SK-N-SH (cell line): ENCODE results near the gene ARFGEF2. TPM values are rescaled to one million over a fixed set of nuclear protein-coding genes. Genes with fewer than 3 reads are reported as not detected.

Experiments used
- CTCF ChIA-PET: fragments of 300-600, 350-600 bp; formaldehyde crosslinking; extraction: SDS; loops from one replicate; lab custom pipeline; 2021; lab: Yijun Ruan, JAX
- POLR2A ChIA-PET: fragments of 350-600 bp; sonication (Branson Sonifier 250); formaldehyde crosslinking; extraction: SDS; loops from one replicate; lab custom pipeline; 2020; ENCODE audit warnings: antibody characterized with exemption, inconsistent platforms; lab: Yijun Ruan, JAX
- DNase-seq: peaks from one replicate; pipeline ENCODE4 v3.0.0; 2012
- H2AFZ ChIP-seq: fragments of 200-600 bp; sonication (generic); 2 replicates; pipeline ENCODE4 v1.8.1; 2016; ENCODE audit warnings: antibody characterized with exemption, mild to moderate bottlenecking, low read depth
- H3F3A ChIP-seq: fragments of 200-600 bp; sonication (generic); replicated peaks from 2 replicates; pipeline ENCODE3; 2016; ENCODE audit warnings: antibody characterized with exemption, mild to moderate bottlenecking; ENCODE audit not compliant: insufficient read depth
- H3K27ac ChIP-seq, 2 experiments: fragments of 200-500 bp in 1 of 2; fragments of 200-600 bp in 1 of 2; sonication (Bioruptor generic) in 1 of 2; sonication (generic), shearing (Covaris generic) in 1 of 2; 2 replicates each; pipeline versions ENCODE4 v1.5.1 to v1.6.1; 2014 to 2016; ENCODE audit warnings: low read depth in 2 of 2, inconsistent platforms in 1 of 2, low read length in 1 of 2, mild to moderate bottlenecking in 1 of 2, mixed read lengths in 1 of 2
- H3K27me3 ChIP-seq: fragments of 200-600 bp; sonication (generic), shearing (Covaris generic); 2 replicates; pipeline ENCODE4 v1.6.1; 2016; ENCODE audit warnings: mixed run types; ENCODE audit not compliant: insufficient read depth
- H3K36me3 ChIP-seq, 2 experiments: fragments of 200-500 bp in 1 of 2; fragments of 200-600 bp in 1 of 2; sonication (Bioruptor generic) in 1 of 2; sonication (generic) in 1 of 2; replicated peaks in 1 of 2; 2 replicates each; pipeline versions ENCODE3 to v1.5.1; 2014 to 2016; ENCODE audit warnings: low read length in 1 of 2, mild to moderate bottlenecking in 1 of 2; ENCODE audit not compliant: insufficient read depth in 2 of 2, control insufficient read depth in 1 of 2
- H3K4me1 ChIP-seq, 2 experiments: fragments of 200-500 bp in 1 of 2; fragments of 200-600 bp in 1 of 2; sonication (Bioruptor generic) in 1 of 2; sonication (generic), shearing (Covaris generic) in 1 of 2; 2 replicates each; pipeline versions ENCODE4 v1.5.1 to v1.6.1; 2014 to 2016; ENCODE audit warnings: low read depth in 1 of 2, low read length in 1 of 2, mixed run types in 1 of 2; ENCODE audit not compliant: insufficient read depth in 2 of 2, control insufficient read depth in 1 of 2
- H3K4me2 ChIP-seq: fragments of 200-600 bp; sonication (generic), shearing (Covaris generic); 2 replicates; pipeline ENCODE4 v1.6.1; 2017; ENCODE audit warnings: mixed run types
- H3K4me3 ChIP-seq, 2 experiments: fragments of 200-500 bp in 1 of 2; fragments of 200-600 bp in 1 of 2; sonication (Bioruptor generic) in 1 of 2; sonication (generic), shearing (Covaris generic) in 1 of 2; 2 replicates each; pipeline versions ENCODE4 v1.5.1 to v1.8.1; 2014 to 2016; ENCODE audit warnings: low read depth in 2 of 2, inconsistent platforms in 1 of 2, low read length in 1 of 2, mild to moderate bottlenecking in 1 of 2, mixed read lengths in 1 of 2, moderate library complexity in 1 of 2
- H3K79me2 ChIP-seq: fragments of 200-600 bp; sonication (generic); 2 replicates; pipeline ENCODE4 v1.8.1; 2017; ENCODE audit warnings: mild to moderate bottlenecking; ENCODE audit not compliant: insufficient read depth
- H3K9ac ChIP-seq: fragments of 200-600 bp; sonication (generic); 2 replicates; pipeline ENCODE4 v1.6.1; 2017; ENCODE audit warnings: mixed run types
- H3K9me2 ChIP-seq: fragments of 200-600 bp; sonication (generic); 2 replicates; pipeline ENCODE4 v1.6.1; 2017; ENCODE audit warnings: mixed run types
- H3K9me3 ChIP-seq: fragments of 200-600 bp; sonication (generic); 2 replicates; pipeline ENCODE4 v1.6.1; 2017; ENCODE audit warnings: mixed run types, mild to moderate bottlenecking, moderate library complexity
- H4K20me1 ChIP-seq: fragments of 200-600 bp; sonication (generic); 2 replicates; pipeline ENCODE4 v1.6.1; 2017; ENCODE audit warnings: mild to moderate bottlenecking, mixed run types; ENCODE audit not compliant: insufficient read depth
- ELF1 ChIP-seq: IDR thresholded peaks from 2 replicates; pipeline ENCODE4 v1.4.0; 2012
- EP300 ChIP-seq, 2 experiments: IDR thresholded peaks; 2 replicates each; pipeline versions ENCODE4 v1.4.0 to v1.6.1; 2012; ENCODE audit warnings: borderline replicate concordance in 1 of 2, low read depth in 1 of 2, low read length in 1 of 2
- GABPA ChIP-seq: IDR thresholded peaks from 2 replicates; pipeline ENCODE4 v1.4.0; 2012; ENCODE audit warnings: low read depth, mild to moderate bottlenecking
- NFIC ChIP-seq: IDR thresholded peaks from 2 replicates; pipeline ENCODE4 v1.4.0; 2012; ENCODE audit warnings: borderline replicate concordance
- POLR2AphosphoS5 ChIP-seq: IDR thresholded peaks from 2 replicates; pipeline ENCODE4 v1.6.1; 2012; ENCODE audit warnings: low read depth, low read length
- RAD21 ChIP-seq: IDR thresholded peaks from 2 replicates; pipeline ENCODE4 v1.6.1; 2012; ENCODE audit warnings: mild to moderate bottlenecking, low read length
- RCOR1 ChIP-seq: fragments of 150-350 bp; IDR thresholded peaks from 2 replicates; pipeline ENCODE4 v1.6.1; 2017; ENCODE audit warnings: antibody characterized with exemption, low read length
- RFX5 ChIP-seq: IDR thresholded peaks from 2 replicates; pipeline ENCODE4 v1.6.1; 2012; ENCODE audit warnings: mild to moderate bottlenecking, improper control_type of control experiment, low read length
- RXRA ChIP-seq: IDR thresholded peaks from 2 replicates; pipeline ENCODE4 v1.4.0; 2012; ENCODE audit warnings: low read depth, mild to moderate bottlenecking, borderline replicate concordance
- SIN3A ChIP-seq: IDR thresholded peaks from 2 replicates; pipeline ENCODE4 v1.6.1; 2012; ENCODE audit warnings: low read depth, mild to moderate bottlenecking, low read length, moderate library complexity, borderline replicate concordance
- TEAD4 ChIP-seq: IDR thresholded peaks from 2 replicates; pipeline ENCODE4 v1.4.0; 2012; ENCODE audit warnings: mild to moderate bottlenecking, borderline replicate concordance; ENCODE audit not compliant: insufficient read depth
- YY1 ChIP-seq: IDR thresholded peaks from 2 replicates; pipeline ENCODE4 v1.4.0; 2012; ENCODE audit warnings: low read depth, mild to moderate bottlenecking
- WGBS: methylation state at CpG from one replicate; pipeline ENCODE4 v1.1.6; 2017; ENCODE audit warnings: low lambda C conversion rate; 5-methylcytosine and 5-hydroxymethylcytosine counted together
- polyA plus RNA-seq, 3 experiments: library from polyadenylated mRNA; depleted of rRNA; stranded (reverse); fragments of >200 nt; gene quantifications; 2 replicates each; pipeline ENCODE4 v1.2.3, GENCODE V29; 2012
- TF ChIP-seq, protein P1 (sequence below): fragments of 150-350 bp; IDR thresholded peaks from 2 replicates; pipeline ENCODE4 v1.6.1; 2016; ENCODE audit warnings: mild to moderate bottlenecking, low read depth, low read length
- TF ChIP-seq, protein P2 (sequence below): fragments of 200-600 bp; sonication (generic); IDR thresholded peaks from 2 replicates; pipeline ENCODE4 v1.6.1; 2017; ENCODE audit warnings: antibody characterized with exemption, mild to moderate bottlenecking, moderate library complexity
- TF ChIP-seq, protein P3 (sequence below): IDR thresholded peaks from 2 replicates; pipeline ENCODE4 v1.4.0; 2012; ENCODE audit warnings: low read depth, borderline replicate concordance
- TF ChIP-seq, protein P4 (sequence below): IDR thresholded peaks from 2 replicates; pipeline ENCODE4; 2012
- TF ChIP-seq, protein P5 (sequence below): fragments of 150-350 bp; IDR thresholded peaks from 2 replicates; pipeline ENCODE4 v1.6.1; 2017; ENCODE audit warnings: antibody characterized with exemption, low read length, low read depth, borderline replicate concordance

Gene ARFGEF2
- polyA plus RNA-seq, 1 of the 3 experiments (the other 2 are of a cell fraction), result 6.1 TPM

DNA sequence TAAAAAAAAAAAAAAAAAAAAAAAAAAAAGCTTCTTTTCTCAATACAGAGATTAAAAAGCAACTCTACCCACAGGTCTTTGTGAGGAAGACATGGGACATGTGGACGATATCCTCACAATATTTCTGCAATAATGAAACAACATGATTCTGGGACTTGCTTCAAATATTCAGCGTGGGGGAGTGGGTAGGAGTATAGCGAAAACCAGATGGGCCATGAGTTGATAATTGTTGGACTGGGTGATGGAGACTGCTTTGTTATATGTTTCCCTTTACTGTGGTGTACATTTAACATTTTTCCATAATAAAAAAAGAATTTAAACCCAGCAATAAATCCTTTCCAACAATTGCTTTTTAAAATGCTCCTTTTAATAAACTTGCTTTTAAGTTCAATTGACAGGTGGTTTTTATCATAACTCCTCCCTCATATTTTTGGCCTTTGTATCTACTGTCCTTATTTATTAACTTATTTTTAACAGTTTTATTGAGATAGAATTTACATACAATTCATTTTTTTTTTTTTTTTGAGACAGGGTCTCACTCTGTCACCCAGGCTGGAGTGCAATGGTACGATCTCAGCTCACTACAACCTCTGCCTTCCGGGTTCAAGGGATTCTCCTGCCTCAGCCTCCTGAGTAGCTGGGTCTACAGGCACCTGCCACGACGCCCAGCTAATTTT is 40.4 kb upstream of the ARFGEF2 start (continued):
- TF ChIP-seq, protein P1, sequence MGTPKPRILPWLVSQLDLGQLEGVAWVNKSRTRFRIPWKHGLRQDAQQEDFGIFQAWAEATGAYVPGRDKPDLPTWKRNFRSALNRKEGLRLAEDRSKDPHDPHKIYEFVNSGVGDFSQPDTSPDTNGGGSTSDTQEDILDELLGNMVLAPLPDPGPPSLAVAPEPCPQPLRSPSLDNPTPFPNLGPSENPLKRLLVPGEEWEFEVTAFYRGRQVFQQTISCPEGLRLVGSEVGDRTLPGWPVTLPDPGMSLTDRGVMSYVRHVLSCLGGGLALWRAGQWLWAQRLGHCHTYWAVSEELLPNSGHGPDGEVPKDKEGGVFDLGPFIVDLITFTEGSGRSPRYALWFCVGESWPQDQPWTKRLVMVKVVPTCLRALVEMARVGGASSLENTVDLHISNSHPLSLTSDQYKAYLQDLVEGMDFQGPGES, result no peak
- no peak for TF ChIP-seq RCOR1
- no peak for TF ChIP-seq RAD21

DNA sequence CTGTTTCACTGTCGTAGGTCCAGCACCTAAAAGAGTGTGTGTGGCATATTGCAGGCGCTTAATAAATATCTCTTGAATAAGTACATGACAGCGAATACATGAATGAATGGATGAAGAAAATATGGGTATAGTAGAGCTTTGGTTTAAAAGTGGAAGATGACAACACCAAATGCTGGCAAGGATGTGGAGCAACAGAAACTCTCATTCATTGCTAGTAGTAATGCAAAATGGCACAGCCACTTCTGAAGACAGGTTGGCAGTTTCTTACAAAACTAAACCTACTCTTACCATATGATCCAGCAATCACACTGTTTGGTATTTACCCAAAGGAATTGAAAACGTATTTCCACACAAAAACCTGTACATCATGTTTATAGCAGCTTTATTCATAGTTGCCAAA is 36.3 kb upstream of the ARFGEF2 start:
- 70% methylated on average over 4 of the region's 4 CpGs for WGBS
- no peaks in the 10 kb centered on the region for H3K36me3 ChIP-seq
- no peak overlapping the region for H3K9ac ChIP-seq
- no peak overlapping the region for H3K27ac ChIP-seq
- H3K4me1 ChIP-seq, result peaks cover 7 to 9% of the 10 kb centered on the region in 2 experiments; a peak in 2 of 4 replicates
- H3K4me3 ChIP-seq, result no peak overlapping the region
- H2AFZ ChIP-seq, result no peak overlapping the region
- CTCF ChIA-PET, result interaction anchor here (0.6 kb wide), 1 partner anchor 228 kb away, joined by 5 read pairs; no protein-coding TSS in a partner anchor
- DNase-seq, result no peak
- no peaks in the 10 kb centered on the region for H3K9me3 ChIP-seq
- POLR2A ChIA-PET, result no interaction called here
- no peak overlapping the region for H3K4me2 ChIP-seq
- TF ChIP-seq RFX5 (no peak), EP300 (IDR thresholded peaks at IDR 0.05; ENCODE audit: borderline replicate concordance in 1 of 2, low read depth in 1 of 2, low read length in 1 of 2) (no peak), YY1 (no peak), ELF1 (no peak), NFIC (no peak), SIN3A (no peak), POLR2AphosphoS5 (no peak), TEAD4 (no peak), GABPA (no peak), RXRA (no peak)
- TF ChIP-seq, protein P2, sequence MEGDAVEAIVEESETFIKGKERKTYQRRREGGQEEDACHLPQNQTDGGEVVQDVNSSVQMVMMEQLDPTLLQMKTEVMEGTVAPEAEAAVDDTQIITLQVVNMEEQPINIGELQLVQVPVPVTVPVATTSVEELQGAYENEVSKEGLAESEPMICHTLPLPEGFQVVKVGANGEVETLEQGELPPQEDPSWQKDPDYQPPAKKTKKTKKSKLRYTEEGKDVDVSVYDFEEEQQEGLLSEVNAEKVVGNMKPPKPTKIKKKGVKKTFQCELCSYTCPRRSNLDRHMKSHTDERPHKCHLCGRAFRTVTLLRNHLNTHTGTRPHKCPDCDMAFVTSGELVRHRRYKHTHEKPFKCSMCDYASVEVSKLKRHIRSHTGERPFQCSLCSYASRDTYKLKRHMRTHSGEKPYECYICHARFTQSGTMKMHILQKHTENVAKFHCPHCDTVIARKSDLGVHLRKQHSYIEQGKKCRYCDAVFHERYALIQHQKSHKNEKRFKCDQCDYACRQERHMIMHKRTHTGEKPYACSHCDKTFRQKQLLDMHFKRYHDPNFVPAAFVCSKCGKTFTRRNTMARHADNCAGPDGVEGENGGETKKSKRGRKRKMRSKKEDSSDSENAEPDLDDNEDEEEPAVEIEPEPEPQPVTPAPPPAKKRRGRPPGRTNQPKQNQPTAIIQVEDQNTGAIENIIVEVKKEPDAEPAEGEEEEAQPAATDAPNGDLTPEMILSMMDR, result no peak
- TF ChIP-seq, protein P3, sequence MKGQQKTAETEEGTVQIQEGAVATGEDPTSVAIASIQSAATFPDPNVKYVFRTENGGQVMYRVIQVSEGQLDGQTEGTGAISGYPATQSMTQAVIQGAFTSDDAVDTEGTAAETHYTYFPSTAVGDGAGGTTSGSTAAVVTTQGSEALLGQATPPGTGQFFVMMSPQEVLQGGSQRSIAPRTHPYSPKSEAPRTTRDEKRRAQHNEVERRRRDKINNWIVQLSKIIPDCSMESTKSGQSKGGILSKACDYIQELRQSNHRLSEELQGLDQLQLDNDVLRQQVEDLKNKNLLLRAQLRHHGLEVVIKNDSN, result no peak
- TF ChIP-seq, protein P4, sequence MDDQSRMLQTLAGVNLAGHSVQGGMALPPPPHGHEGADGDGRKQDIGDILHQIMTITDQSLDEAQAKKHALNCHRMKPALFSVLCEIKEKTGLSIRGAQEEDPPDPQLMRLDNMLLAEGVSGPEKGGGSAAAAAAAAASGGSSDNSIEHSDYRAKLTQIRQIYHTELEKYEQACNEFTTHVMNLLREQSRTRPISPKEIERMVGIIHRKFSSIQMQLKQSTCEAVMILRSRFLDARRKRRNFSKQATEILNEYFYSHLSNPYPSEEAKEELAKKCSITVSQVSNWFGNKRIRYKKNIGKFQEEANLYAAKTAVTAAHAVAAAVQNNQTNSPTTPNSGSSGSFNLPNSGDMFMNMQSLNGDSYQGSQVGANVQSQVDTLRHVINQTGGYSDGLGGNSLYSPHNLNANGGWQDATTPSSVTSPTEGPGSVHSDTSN, result no peak
- TF ChIP-seq, protein P5, sequence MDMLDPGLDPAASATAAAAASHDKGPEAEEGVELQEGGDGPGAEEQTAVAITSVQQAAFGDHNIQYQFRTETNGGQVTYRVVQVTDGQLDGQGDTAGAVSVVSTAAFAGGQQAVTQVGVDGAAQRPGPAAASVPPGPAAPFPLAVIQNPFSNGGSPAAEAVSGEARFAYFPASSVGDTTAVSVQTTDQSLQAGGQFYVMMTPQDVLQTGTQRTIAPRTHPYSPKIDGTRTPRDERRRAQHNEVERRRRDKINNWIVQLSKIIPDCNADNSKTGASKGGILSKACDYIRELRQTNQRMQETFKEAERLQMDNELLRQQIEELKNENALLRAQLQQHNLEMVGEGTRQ, result no peak
- H3K9me2 ChIP-seq, result no peaks in the 10 kb centered on the region
- H3F3A ChIP-seq, result no peaks in the 10 kb centered on the region
- H4K20me1 ChIP-seq, result no peaks in the 10 kb centered on the region
- no peaks in the 10 kb centered on the region for H3K27me3 ChIP-seq
- H3K79me2 ChIP-seq, result no peaks in the 10 kb centered on the region
